K562 (cell line): ENCODE measurements around the gene HJV. TPM values are rescaled to one million over a fixed set of nuclear protein-coding genes. Genes with fewer than 3 reads are reported as not detected.

Experiments used
- CEBPG ChIP-seq, 3 experiments: fragments of 200-800 bp in 1 of 3; sonication (Bioruptor generic) in 1 of 3; sonication (generic) in 1 of 3; formaldehyde crosslinking in 1 of 3; IDR thresholded peaks in 2 of 3; conservative IDR thresholded peaks in 1 of 3; 2 replicates each; pipeline versions ENCODE4 v1.6.1 to v1.8.0; 2016 to 2022; ENCODE audit warnings: missing compliant biosample characterization in 2 of 3, missing genetic modification characterization in 2 of 3, mild to moderate bottlenecking in 1 of 3, missing genetic modification reagents in 1 of 3
- GATAD2A ChIP-seq: fragments of 450-650 bp; IDR thresholded peaks from 2 replicates; pipeline ENCODE4 v1.6.1; 2017
- HBP1 ChIP-seq: fragments of 450-650 bp; formaldehyde crosslinking; IDR thresholded peaks from 2 replicates; pipeline ENCODE4 v1.4.0; 2022; ENCODE audit warnings: missing genetic modification characterization
- HDAC6 ChIP-seq: IDR thresholded peaks from 2 replicates; pipeline ENCODE4 v1.6.1; 2012; ENCODE audit warnings: low read depth, mild to moderate bottlenecking, control low read depth, inconsistent platforms, low read length, moderate library complexity
- HNRNPL ChIP-seq: fragments of 200-400 bp; formaldehyde crosslinking; IDR thresholded peaks from 2 replicates; pipeline ENCODE4 v1.6.1; 2017; ENCODE audit warnings: low read depth, mild to moderate bottlenecking, low read length
- KDM5B ChIP-seq: fragments of 200-600 bp; sonication (generic); IDR thresholded peaks from 2 replicates; pipeline ENCODE4 v1.6.1; 2012; ENCODE audit warnings: low read depth, mild to moderate bottlenecking, moderate library complexity, low read length, control low read depth, inconsistent platforms; ENCODE audit not compliant: insufficient replicate concordance
- LARP7 ChIP-seq: fragments of 450-650 bp; IDR thresholded peaks from 2 replicates; pipeline ENCODE4 v1.6.1; 2016
- LCOR ChIP-seq: sonication (generic); formaldehyde crosslinking; IDR thresholded peaks from 2 replicates; pipeline ENCODE4 v1.8.0; 2022; ENCODE audit warnings: mild to moderate bottlenecking, missing genetic modification reagents
- MTF1 ChIP-seq: fragments of 250-450 bp; sonication (Bioruptor Pico); IDR thresholded peaks from 2 replicates; pipeline ENCODE4 v1.9.0; 2021; ENCODE audit warnings: moderate library complexity, mild to moderate bottlenecking, inconsistent platforms, borderline replicate concordance
- NFATC3 ChIP-seq: fragments of 450-650 bp; IDR thresholded peaks from 2 replicates; pipeline ENCODE4 v1.6.1; 2017; ENCODE audit warnings: mild to moderate bottlenecking
- PHF8 ChIP-seq: fragments of 200-600 bp; sonication (generic); IDR thresholded peaks from 2 replicates; pipeline ENCODE4 v1.6.1; 2012; ENCODE audit warnings: mixed run types, mild to moderate bottlenecking, inconsistent platforms, low read length, moderate library complexity, borderline replicate concordance
- RUNX1 ChIP-seq: sonication (generic); IDR thresholded peaks from 2 replicates; pipeline ENCODE4 v1.6.1; 2016; ENCODE audit warnings: antibody characterized with exemption, low read depth
- SIN3A ChIP-seq, 2 experiments: fragments of 150-350 bp in 1 of 2; IDR thresholded peaks; 2 replicates each; pipeline ENCODE4 v1.6.1; 2011 to 2016; ENCODE audit warnings: borderline replicate concordance in 2 of 2, low read depth in 2 of 2, low read length in 2 of 2, mild to moderate bottlenecking in 2 of 2, moderate library complexity in 2 of 2; ENCODE audit not compliant: control insufficient read depth in 1 of 2
- TCF7L2 ChIP-seq: fragments of 150-350 bp; IDR thresholded peaks from 2 replicates; pipeline ENCODE4 v1.6.1; 2016; ENCODE audit warnings: low read depth, mild to moderate bottlenecking, low read length, moderate library complexity
- ZBED1 ChIP-seq: IDR thresholded peaks from 2 replicates; pipeline ENCODE4 v1.6.1; 2014
- ZNF121 ChIP-seq: sonication (generic); formaldehyde crosslinking; conservative IDR thresholded peaks from 2 replicates; pipeline ENCODE4 v1.8.0; 2022; ENCODE audit warnings: missing genetic modification reagents
- ZNF124 ChIP-seq: sonication (generic); formaldehyde crosslinking; IDR thresholded peaks from 2 replicates; pipeline ENCODE4 v1.8.1; 2022; ENCODE audit warnings: missing genetic modification reagents
- ZNF253 ChIP-seq: fragments of 250-450 bp; sonication (Bioruptor Pico); conservative IDR thresholded peaks from 2 replicates; pipeline ENCODE4 v1.6.1; 2021; ENCODE audit warnings: mild to moderate bottlenecking
- ZNF444 ChIP-seq: fragments of 250-450 bp; sonication (Bioruptor Pico); IDR thresholded peaks from 2 replicates; pipeline ENCODE4 v1.4.0; 2020; ENCODE audit warnings: mild to moderate bottlenecking, moderate library complexity
- polyA plus RNA-seq, 8 experiments: library from polyadenylated mRNA; depleted of rRNA in 4 of 8; stranded (reverse) in 5 of 8; unstranded in 3 of 8; fragments of >200 nt; fragmentation: Nextera tagmentation in 2 of 8; fragmentation: Illumina TruSeq in 1 of 8; extraction: Ambion mirVana in 2 of 8; extraction: Trizol in 1 of 8; gene quantifications; 2 replicates each; pipeline versions ENCODE4 v1.2.1 to v1.2.3, GENCODE V29; 2011 to 2014; ENCODE audit warnings: inconsistent platforms in 1 of 8, missing spikeins in 1 of 8
- total RNA-seq, 7 experiments: library from RNA; depleted of rRNA in 6 of 7; stranded (reverse); fragments of >200 nt in 6 of 7; fragmentation: Illumina TruSeq in 2 of 7; extraction: Trizol in 2 of 7; gene quantifications; 2 replicates each; pipeline versions ENCODE4 v1.2.1 to v1.2.3, GENCODE V29; 2011 to 2021; ENCODE audit warnings: low replicate concordance in 1 of 7
- TF ChIP-seq, protein P1 (sequence below): fragments of 250-450 bp; sonication (Bioruptor Pico); IDR thresholded peaks from 2 replicates; pipeline ENCODE4 v1.4.0; 2020; ENCODE audit warnings: mild to moderate bottlenecking
- TF ChIP-seq, protein P2 (sequence below): sonication (generic); formaldehyde crosslinking; IDR thresholded peaks from 2 replicates; pipeline ENCODE4 v1.8.1; 2023; ENCODE audit warnings: mild to moderate bottlenecking, missing genetic modification reagents
- TF ChIP-seq, protein P3 (sequence below): sonication (generic); formaldehyde crosslinking; IDR thresholded peaks from 2 replicates; pipeline ENCODE4 v1.5.0; 2020; ENCODE audit warnings: missing genetic modification reagents

HJV gene
- total and polyA plus RNA-seq, 9 of the 15 experiments (the other 6 are each of a cell fraction or from before 2014, with no cell fraction given) = 1.0 to 6.6 (median 2.4) TPM

DNA sequence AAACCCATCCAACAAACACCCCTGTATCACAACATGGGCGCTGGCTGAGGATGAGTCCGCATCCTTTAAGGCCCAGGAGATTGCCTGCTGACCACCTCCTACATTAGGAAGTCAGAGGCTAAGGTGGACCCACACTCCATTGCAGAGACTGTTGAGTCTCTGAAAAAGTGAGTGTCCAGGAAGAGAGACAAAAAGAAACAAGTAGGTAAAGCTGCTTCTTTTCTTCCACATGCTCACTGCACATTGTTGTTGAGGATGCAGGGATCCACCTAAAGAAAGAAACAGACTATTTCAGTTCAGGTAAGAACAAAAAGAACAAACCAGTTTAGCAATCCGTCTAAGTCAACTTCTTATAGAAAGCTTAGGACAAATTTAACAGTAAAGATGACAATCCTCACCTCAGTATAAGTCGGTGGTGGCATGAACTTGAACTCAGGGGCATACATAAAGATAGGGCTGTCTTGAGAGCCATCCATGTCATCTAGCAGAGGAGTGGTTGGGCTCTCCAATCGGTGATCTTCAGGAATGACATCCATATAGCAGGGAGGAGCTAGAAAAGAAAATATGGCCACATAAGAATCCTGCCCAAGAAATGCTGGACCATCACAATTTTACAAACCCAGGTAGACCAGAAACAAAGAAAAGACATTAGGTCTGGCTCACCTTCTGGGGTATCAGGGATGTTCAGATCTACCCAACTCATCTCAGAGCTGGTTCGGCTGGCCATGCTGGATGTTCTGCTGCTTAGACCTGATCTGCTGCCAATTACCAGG, 27.7 kb downstream of the HJV start (continued):
- TF ChIP-seq HBP1 (CRISPR knock-in tag) (0 out of 2 replicates have a peak, but pooled peaks have one; percentile 4), GATAD2A (no peak), CEBPG (CRISPR knock-in tag; IDR thresholded peaks at IDR 0.05) (no peak), CEBPG (tag; conservative IDR thresholded peaks at IDR 0.05 in 1 of 2, IDR thresholded peaks at IDR 0.05 in 1 of 2) (no peak), MTF1 (CRISPR knock-in tag) (no peak), KDM5B (peak; percentile 12), LCOR (CRISPR knock-in tag) (no peak), SIN3A (IDR thresholded peaks at IDR 0.05; ENCODE audit: borderline replicate concordance in 2 of 2, control insufficient read depth in 1 of 2, low read depth in 2 of 2, low read length in 2 of 2) (0 out of 4 replicates have a peak, but pooled peaks of 1 of the 2 experiments have one; percentile 27), ZNF124 (CRISPR knock-in tag) (no peak), PHF8 (peak; percentile 16; the same call in 1 of the 2 replicates), LARP7 (peak; percentile 76; the same call in 1 of the 2 replicates), NFATC3 (0 out of 2 replicates have a peak, but pooled peaks have one; percentile 36), ZNF253 (CRISPR knock-in tag) (no peak), HNRNPL (no peak), ZBED1 (no peak), RUNX1 (no peak), ZNF121 (no peak), TCF7L2 (no peak), ZNF444 (CRISPR knock-in tag) (no peak), HDAC6 (no peak)
- TF ChIP-seq, protein P1, sequence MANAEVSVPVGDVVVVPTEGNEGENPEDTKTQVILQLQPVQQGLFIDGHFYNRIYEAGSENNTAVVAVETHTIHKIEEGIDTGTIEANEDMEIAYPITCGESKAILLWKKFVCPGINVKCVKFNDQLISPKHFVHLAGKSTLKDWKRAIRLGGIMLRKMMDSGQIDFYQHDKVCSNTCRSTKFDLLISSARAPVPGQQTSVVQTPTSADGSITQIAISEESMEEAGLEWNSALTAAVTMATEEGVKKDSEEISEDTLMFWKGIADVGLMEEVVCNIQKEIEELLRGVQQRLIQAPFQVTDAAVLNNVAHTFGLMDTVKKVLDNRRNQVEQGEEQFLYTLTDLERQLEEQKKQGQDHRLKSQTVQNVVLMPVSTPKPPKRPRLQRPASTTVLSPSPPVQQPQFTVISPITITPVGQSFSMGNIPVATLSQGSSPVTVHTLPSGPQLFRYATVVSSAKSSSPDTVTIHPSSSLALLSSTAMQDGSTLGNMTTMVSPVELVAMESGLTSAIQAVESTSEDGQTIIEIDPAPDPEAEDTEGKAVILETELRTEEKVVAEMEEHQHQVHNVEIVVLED (CRISPR knock-in tag) = no peak
- TF ChIP-seq, protein P2, sequence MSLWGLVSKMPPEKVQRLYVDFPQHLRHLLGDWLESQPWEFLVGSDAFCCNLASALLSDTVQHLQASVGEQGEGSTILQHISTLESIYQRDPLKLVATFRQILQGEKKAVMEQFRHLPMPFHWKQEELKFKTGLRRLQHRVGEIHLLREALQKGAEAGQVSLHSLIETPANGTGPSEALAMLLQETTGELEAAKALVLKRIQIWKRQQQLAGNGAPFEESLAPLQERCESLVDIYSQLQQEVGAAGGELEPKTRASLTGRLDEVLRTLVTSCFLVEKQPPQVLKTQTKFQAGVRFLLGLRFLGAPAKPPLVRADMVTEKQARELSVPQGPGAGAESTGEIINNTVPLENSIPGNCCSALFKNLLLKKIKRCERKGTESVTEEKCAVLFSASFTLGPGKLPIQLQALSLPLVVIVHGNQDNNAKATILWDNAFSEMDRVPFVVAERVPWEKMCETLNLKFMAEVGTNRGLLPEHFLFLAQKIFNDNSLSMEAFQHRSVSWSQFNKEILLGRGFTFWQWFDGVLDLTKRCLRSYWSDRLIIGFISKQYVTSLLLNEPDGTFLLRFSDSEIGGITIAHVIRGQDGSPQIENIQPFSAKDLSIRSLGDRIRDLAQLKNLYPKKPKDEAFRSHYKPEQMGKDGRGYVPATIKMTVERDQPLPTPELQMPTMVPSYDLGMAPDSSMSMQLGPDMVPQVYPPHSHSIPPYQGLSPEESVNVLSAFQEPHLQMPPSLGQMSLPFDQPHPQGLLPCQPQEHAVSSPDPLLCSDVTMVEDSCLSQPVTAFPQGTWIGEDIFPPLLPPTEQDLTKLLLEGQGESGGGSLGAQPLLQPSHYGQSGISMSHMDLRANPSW (CRISPR knock-in tag) = no peak
- TF ChIP-seq, protein P3, sequence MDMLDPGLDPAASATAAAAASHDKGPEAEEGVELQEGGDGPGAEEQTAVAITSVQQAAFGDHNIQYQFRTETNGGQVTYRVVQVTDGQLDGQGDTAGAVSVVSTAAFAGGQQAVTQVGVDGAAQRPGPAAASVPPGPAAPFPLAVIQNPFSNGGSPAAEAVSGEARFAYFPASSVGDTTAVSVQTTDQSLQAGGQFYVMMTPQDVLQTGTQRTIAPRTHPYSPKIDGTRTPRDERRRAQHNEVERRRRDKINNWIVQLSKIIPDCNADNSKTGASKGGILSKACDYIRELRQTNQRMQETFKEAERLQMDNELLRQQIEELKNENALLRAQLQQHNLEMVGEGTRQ (CRISPR knock-in tag) = no peak
